ENCODE data around the gene IGSF21. TPM values are rescaled to one million over a fixed set of nuclear protein-coding genes. Genes with fewer than 3 reads are reported as not detected.

The IGSF21 gene
- total and polyA plus RNA-seq, 2 donors (not counting 3 experiments of a cell fraction or from before 2014, with no cell fraction given): not detected

DNA sequence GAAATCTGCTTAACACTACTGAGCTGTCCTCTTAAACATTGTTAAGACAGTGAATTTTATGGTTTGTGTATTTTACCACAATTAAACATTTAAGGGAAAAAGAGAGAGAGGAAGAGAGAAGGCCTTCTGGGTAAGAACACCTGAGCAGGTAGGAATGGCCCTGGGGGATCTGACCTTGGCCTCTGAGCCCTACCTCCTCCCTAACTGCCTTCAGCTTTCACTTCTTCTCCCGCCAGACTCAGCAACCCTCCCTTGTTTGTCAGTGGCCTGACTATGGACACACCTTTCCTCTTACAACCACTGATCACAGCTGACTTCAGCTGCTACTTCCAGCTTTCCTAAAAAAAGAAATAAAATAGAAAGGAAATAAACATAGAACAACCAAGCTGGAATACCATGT lies 13.5 kb upstream of the IGSF21 start:
- Histone ChIP-seq H4K20me1 (replicated peaks; ENCODE audit: control insufficient read depth, extremely low read depth, insufficient read depth, low read length) (no peaks in the 10 kb centered on the region), H3K79me2 (ENCODE audit: control insufficient read depth, insufficient read depth, low read length) (no peaks in the 10 kb centered on the region), H3K4me2 (ENCODE audit: insufficient read depth, low read length) (no peak overlapping the region), H3K27me3 (ENCODE audit: control insufficient read depth in 2 of 2, insufficient read depth in 2 of 2, low read length in 2 of 2) (no peaks in the 10 kb centered on the region), H3K36me3 (ENCODE audit: control insufficient read depth in 2 of 2, extremely low read depth in 1 of 2, insufficient read depth in 2 of 2, low read length in 2 of 2) (no peaks in the 10 kb centered on the region), H2AFZ (ENCODE audit: low read depth, low read length) (no peak overlapping the region), H3K4me3 (replicated peaks in 1 of 3; ENCODE audit: insufficient read depth in 1 of 3, low read depth in 1 of 3, low read length in 3 of 3) (no peak overlapping the region), H3K9me3 (replicated peaks; ENCODE audit: control insufficient read depth, insufficient read depth, low read length) (no peaks in the 10 kb centered on the region), H3K4me1 (ENCODE audit: control insufficient read depth, extremely low read depth, insufficient read depth, low read length) (no peaks in the 10 kb centered on the region), H3K9me1 (replicated peaks; ENCODE audit: control insufficient read depth, extremely low read depth, insufficient read depth, low read length) (no peaks in the 10 kb centered on the region), H3K27ac (ENCODE audit: insufficient read depth, low read depth, low read length) (no peak overlapping the region), H3K9ac (replicated peaks; ENCODE audit: extremely low read depth, insufficient read depth, low read length) (no peak overlapping the region)
- BruUV-seq (replicated peaks): no TSS peak
- ChIA-PET CTCF (no interaction called here), POLR2A (no interaction called here)
- DNase-seq (ENCODE audit: low read depth, low spot score) (no peak), FAIRE-seq (no peak)
- intact Hi-C loops (cut with micrococcal nuclease) (no loop called here), dilution Hi-C loops (cut with MboI; ENCODE audit: extremely low pct_ligation_motif_present, low sequenced_read_pairs) (no loop called here)
- no peak for TF ChIP-seq MAX (IDR thresholded peaks at IDR 0.05; ENCODE audit: insufficient read depth, insufficient read length)
- TF ChIP-seq FOS (IDR thresholded peaks at IDR 0.05; ENCODE audit: borderline replicate concordance, insufficient read depth, low read length): no peak
- TF ChIP-seq GATA2 (IDR thresholded peaks at IDR 0.05; ENCODE audit: insufficient read depth, insufficient read length, low read depth, low read length): no peak
- no peak for TF ChIP-seq EZH2 (IDR thresholded peaks at IDR 0.05; ENCODE audit: borderline replicate concordance, low read depth, low read length, severe bottlenecking)
- no peak for TF ChIP-seq POLR2A (IDR thresholded peaks at IDR 0.05; ENCODE audit: low read depth, low read length)
- TF ChIP-seq POLR2AphosphoS5 (IDR thresholded peaks at IDR 0.05; ENCODE audit: insufficient read depth, low read depth, low read length): no peak
- no peak for TF ChIP-seq JUN (IDR thresholded peaks at IDR 0.05; ENCODE audit: borderline replicate concordance, insufficient read depth, insufficient read length, low read depth)
- no peak for TF ChIP-seq CTCF (IDR thresholded peaks at IDR 0.05; ENCODE audit: extremely low read depth in 1 of 2, insufficient read depth in 1 of 2, low read depth in 1 of 2, low read length in 2 of 2)
- TF ChIP-seq MYC (IDR thresholded peaks at IDR 0.05; ENCODE audit: low read depth, low read length): no peak
